Vagina (tissue), 2 donors: Measurements from ENCODE around the gene DAZAP1. TPM values are rescaled to one million over a fixed set of nuclear protein-coding genes. Genes with fewer than 3 reads are reported as not detected.

Experiments
- DNase-seq, 2 donors: peaks; one replicate each; pipeline ENCODE4 v3.0.0-alpha.2; 2017; ENCODE audit errors: extremely low spot score in 2 of 2
- H3K27ac ChIP-seq: fragments of 200-600 bp; sonication (generic); one replicate; pipeline ENCODE4 v1.5.1; 2019
- H3K27me3 ChIP-seq: fragments of 200-600 bp; sonication (generic); one replicate; pipeline ENCODE4 v1.5.1; 2019
- H3K36me3 ChIP-seq, 2 donors: fragments of 200-600 bp; sonication (generic); one replicate each; pipeline ENCODE4 v1.5.1; 2017 to 2019
- H3K4me1 ChIP-seq: fragments of 200-600 bp; sonication (generic); one replicate; pipeline ENCODE4 v1.5.1; 2019
- H3K4me3 ChIP-seq, 2 donors: fragments of 200-600 bp; sonication (generic); 1 replicate in 1 of 2; 2 replicates in 1 of 2; pipeline ENCODE4 v1.5.1; 2016 to 2019
- H3K9me3 ChIP-seq: fragments of 200-600 bp; sonication (generic); one replicate; pipeline ENCODE4 v1.5.1; 2019
- CTCF ChIP-seq, 3 experiments: fragments of 450-650 bp in 2 of 3; fragments of 200-600 bp in 1 of 3; sonication (generic) in 1 of 3; IDR thresholded peaks; one replicate each; pipeline ENCODE4 v1.5.1; 2017 to 2019; ENCODE audit warnings: antibody characterized with exemption in 3 of 3, mild to moderate bottlenecking in 2 of 3, moderate library complexity in 2 of 3
- POLR2A ChIP-seq, 2 donors: fragments of 450-650 bp; IDR thresholded peaks; one replicate each; pipeline ENCODE4 v1.6.1; 2017; ENCODE audit warnings: antibody characterized with exemption in 2 of 2, mild to moderate bottlenecking in 2 of 2, moderate library complexity in 2 of 2
- POLR2AphosphoS5 ChIP-seq, 2 donors: sonication (generic); formaldehyde crosslinking; IDR thresholded peaks; one replicate each; pipeline ENCODE4 v1.9.0; 2017; ENCODE audit warnings: antibody characterized with exemption in 2 of 2, mild to moderate bottlenecking in 2 of 2, low read depth in 1 of 2; ENCODE audit not compliant: insufficient read depth in 1 of 2
- intact Hi-C: fragments of 100-400 bp; cut with DNase I; formaldehyde crosslinking; loops from one replicate; pipeline ENCODE4 v1.15.1; 2023
- total RNA-seq: library from RNA; depleted of rRNA; stranded (reverse); fragments of >200 nt; gene quantifications from one replicate; pipeline ENCODE4 v1.2.3, GENCODE V29; 2016

DAZAP1 gene
- total RNA-seq, 1 donor from 2014 or later: 29.7 TPM

GRCh38 chr19:1467490-1468273 is 60.3 kb downstream of the DAZAP1 start:
- H3K36me3 ChIP-seq: no peaks in the 10 kb centered on the region
- intact Hi-C loops: no loop called here
- H3K4me1 ChIP-seq: peaks cover 60% of the 10 kb centered on the region
- DNase-seq: no peak
- no peak overlapping the region for H3K4me3 ChIP-seq
- H3K27ac ChIP-seq: no peak overlapping the region
- no peaks in the 10 kb centered on the region for H3K9me3 ChIP-seq
- peaks cover 4% of the 10 kb centered on the region for H3K27me3 ChIP-seq
- no peak for TF ChIP-seq POLR2AphosphoS5 (IDR thresholded peaks at IDR 0.05; ENCODE audit: insufficient read depth in 1 of 2, low read depth in 1 of 2)
- TF ChIP-seq POLR2A (IDR thresholded peaks at IDR 0.05): no peak
- TF ChIP-seq CTCF (IDR thresholded peaks at IDR 0.05): no peak

- intact Hi-C loops: no loop called here
- no peak overlapping the region for H3K27ac ChIP-seq
- peaks cover 4% of the 10 kb centered on the region for H3K27me3 ChIP-seq
- TF ChIP-seq POLR2AphosphoS5 (IDR thresholded peaks at IDR 0.05; ENCODE audit: insufficient read depth in 1 of 2, low read depth in 1 of 2) (no peak), CTCF (IDR thresholded peaks at IDR 0.05) (no peak), POLR2A (IDR thresholded peaks at IDR 0.05) (no peak)
- no peaks in the 10 kb centered on the region for H3K36me3 ChIP-seq
- H3K9me3 ChIP-seq: no peaks in the 10 kb centered on the region
- DNase-seq: no peak
- H3K4me3 ChIP-seq: peak overlapping the region; percentile 16 to 51
- peaks cover 60% of the 10 kb centered on the region for H3K4me1 ChIP-seq
Measured at GRCh38 chr19:1468274-1468820, 61.0 kb downstream of the DAZAP1 start.

GRCh38 chr19:1468821-1469254 is 61.5 kb downstream of the DAZAP1 start:
- intact Hi-C loops: no loop called here
- peaks cover 60% of the 10 kb centered on the region for H3K4me1 ChIP-seq
- no peak overlapping the region for H3K27ac ChIP-seq
- no peaks in the 10 kb centered on the region for H3K36me3 ChIP-seq
- no peaks in the 10 kb centered on the region for H3K9me3 ChIP-seq
- peak overlapping the region; percentile 16 to 51 for H3K4me3 ChIP-seq
- TF ChIP-seq POLR2AphosphoS5 (IDR thresholded peaks at IDR 0.05; ENCODE audit: insufficient read depth in 1 of 2, low read depth in 1 of 2) (no peak), CTCF (IDR thresholded peaks at IDR 0.05) (no peak), POLR2A (IDR thresholded peaks at IDR 0.05) (no peak)
- H3K27me3 ChIP-seq: peaks cover 4% of the 10 kb centered on the region
- DNase-seq: no peak

- H3K4me1 ChIP-seq: peaks cover 64% of the 10 kb centered on the region
- intact Hi-C loops: no loop called here
- no peak for DNase-seq
- no peaks in the 10 kb centered on the region for H3K9me3 ChIP-seq
- peaks cover 4% of the 10 kb centered on the region for H3K27me3 ChIP-seq
- no peak for TF ChIP-seq POLR2AphosphoS5 (IDR thresholded peaks at IDR 0.05; ENCODE audit: insufficient read depth in 1 of 2, low read depth in 1 of 2)
- no peak for TF ChIP-seq CTCF (IDR thresholded peaks at IDR 0.05)
- no peak for TF ChIP-seq POLR2A (IDR thresholded peaks at IDR 0.05)
- peak overlapping the region; percentile 46 to 51 for H3K4me3 ChIP-seq
- no peak overlapping the region for H3K27ac ChIP-seq
- no peaks in the 10 kb centered on the region for H3K36me3 ChIP-seq
Measured at GRCh38 chr19:1469255-1470054, 62.1 kb downstream of the DAZAP1 start.
